LHCN-M2 (cell line): Measurements from ENCODE around the gene CASZ1. TPM values are rescaled to one million over a fixed set of nuclear protein-coding genes. Genes with fewer than 3 reads are reported as not detected.

Source experiments
- DNase-seq: peaks from one replicate; pipeline ENCODE4 v3.0.0-alpha.2; 2012; ENCODE audit warnings: low read depth
- total RNA-seq: library from RNA; depleted of rRNA; stranded (reverse); fragments of >200 nt; gene quantifications from 2 replicates; pipeline ENCODE4 v1.2.3, GENCODE V29; 2014

CASZ1 gene
- total RNA-seq, 1 experiment from 2014 or later: 0.11 TPM

DNA sequence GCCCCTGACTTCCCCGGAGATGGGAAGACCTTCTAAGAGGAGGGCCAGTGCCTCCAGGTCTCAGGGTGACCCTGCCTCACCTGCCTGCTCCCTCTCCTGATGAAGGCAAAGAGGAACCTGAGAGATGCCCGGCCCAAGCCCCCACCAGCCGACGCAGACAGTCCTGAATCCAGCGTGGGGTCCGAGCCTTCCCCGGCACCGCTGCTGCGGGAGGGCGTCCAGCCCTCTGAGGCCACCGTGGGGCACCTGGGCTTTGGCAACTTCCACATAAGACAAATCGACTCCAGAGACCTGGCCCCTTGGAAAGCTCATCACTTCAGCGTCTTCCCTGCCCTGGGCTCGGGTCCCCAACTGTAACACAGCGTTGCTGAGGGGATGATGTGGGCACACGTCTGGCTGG is 122.2 kb downstream of the CASZ1 start:
- no peak for DNase-seq

GRCh38 chr1:10673109-10673711 is 123.2 kb downstream of the CASZ1 start:
- no peak for DNase-seq

DNA sequence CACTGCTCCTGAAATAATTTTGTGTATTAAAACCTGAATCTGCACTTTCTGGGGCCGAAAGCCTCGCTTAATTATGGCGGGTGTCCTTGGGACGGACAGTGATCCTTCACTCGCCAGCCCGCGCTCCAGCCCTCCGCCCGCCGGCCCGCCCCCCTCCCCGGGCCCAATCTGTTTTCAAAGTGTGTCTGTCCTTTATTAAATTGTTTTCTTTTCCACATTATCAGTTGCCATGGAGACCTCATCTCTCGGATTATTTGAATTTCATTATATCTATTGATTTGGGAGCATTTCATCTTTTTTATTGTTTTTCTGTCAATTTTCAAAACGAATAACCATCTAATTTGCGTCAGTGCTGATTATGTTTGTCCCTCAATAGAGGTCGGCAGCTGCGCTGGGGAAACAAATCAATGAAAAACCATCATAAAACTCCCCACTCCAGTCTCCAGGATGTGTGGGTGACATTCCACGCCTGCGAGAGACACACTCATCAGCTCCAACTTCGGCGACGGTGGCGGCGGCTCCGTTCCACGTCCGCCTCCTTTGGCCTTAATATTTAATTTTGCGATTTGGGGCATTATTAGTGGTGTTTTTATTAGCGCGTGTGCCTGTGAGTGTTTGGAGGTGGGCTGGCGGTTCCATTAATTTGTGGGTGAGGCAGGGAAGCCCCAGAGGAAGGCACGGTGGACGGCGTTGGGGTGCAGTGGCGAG is 123.9 kb downstream of the CASZ1 start:
- no peak for DNase-seq

DNA sequence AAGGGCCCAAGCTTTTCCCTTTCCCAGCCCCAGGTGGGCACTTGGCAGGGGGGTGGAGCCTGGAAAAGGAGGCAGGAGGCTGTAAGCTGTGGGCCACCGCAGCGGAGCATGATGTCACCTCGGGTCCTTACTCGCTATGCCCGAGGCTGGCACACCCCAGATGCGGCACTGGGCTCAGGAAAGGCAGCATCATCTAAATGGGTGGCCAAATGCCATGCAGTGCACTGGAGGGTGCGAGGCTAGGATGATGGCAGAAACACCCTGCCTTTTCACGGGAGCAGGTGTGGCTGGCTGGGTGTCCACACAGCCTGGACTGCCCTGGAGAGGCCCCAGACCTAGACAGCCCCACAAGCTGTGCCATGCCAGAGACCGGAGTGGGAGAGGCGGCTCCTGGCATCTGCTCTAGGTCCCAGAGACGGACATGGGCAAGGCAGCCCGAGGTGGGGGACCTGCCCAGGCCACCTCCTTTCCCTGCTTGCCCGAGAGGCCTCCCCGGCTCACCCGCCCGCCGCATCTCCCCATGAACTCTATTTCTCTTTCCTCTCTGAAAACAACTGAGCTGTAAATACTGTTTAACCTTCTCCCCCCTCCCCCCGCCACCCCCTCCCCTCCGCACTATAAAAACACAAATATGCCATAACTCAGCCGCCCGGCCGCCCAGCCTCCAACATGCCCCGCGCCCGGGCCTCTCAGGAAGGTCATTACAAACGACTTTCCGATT is 124.7 kb downstream of the CASZ1 start:
- no peak for DNase-seq

- no peak for DNase-seq
Measured at GRCh38 chr1:10671090-10671489, 125.4 kb downstream of the CASZ1 start.

DNA sequence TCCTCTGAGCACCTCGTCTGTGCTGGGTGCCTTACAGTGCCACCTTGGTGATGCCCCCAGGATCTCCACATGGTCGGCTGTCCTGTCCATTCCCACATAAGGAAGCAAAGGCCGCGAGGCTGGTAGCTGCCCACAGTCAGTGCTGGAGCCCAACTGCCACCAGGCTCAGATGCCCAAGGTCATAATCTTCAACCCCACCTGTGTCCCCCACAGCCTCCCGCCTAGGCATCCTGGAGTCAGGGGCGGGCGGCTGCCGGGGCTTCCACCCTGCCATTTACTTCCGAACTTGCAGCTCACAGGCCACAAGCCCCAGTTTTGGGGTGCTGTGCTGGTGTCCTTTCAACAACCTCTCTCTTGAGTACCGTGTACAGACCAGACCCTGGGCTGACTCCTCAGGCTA is 126.3 kb downstream of the CASZ1 start:
- DNase-seq: no peak

- no peak for DNase-seq
Measured at GRCh38 chr1:10669570-10669969, 126.9 kb downstream of the CASZ1 start.

DNA sequence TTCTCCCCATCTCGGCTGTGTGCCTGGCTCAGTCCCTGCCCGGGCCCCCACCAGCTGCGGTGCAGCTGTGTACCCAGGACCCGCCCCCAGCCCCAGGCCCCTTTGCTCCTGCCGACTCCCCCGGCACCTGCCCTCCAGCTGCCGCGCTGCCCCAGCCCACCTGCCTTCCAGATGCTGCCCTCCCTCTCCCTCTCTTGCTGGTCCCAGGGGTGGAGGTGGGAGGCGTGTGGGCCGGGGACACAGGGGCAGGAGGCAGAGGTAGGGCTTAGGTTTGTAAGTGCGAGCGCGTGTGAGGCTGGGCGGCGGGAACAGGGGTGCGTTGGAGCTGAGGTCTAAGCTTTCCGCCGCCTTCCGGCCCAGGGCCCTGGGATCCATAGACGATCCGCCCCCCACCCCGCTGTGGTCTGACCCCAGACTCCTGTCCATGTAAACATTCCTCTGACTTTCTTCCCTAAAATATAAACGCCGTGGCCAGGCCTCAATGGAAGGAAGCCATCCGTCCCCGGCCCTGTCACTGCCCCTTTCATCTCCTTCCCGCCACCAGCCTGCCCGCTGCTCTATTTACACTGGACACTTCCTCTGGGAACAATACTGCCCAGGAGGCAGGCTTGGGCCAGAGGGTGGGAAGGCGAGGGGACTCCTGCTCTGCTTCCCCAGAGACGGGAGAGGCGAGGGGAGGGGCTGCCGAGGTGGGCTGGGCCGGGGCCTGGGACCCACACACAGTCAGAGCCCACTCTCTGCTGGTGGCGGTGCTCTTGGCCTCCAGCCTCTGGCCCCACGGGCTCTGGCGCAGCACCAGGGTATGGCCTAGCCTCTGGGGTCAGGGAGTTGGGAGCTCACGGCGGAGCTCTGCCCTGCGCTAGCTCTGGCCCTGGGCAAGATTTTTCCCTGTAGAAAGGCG is 128.3 kb downstream of the CASZ1 start:
- no peak for DNase-seq

DNA sequence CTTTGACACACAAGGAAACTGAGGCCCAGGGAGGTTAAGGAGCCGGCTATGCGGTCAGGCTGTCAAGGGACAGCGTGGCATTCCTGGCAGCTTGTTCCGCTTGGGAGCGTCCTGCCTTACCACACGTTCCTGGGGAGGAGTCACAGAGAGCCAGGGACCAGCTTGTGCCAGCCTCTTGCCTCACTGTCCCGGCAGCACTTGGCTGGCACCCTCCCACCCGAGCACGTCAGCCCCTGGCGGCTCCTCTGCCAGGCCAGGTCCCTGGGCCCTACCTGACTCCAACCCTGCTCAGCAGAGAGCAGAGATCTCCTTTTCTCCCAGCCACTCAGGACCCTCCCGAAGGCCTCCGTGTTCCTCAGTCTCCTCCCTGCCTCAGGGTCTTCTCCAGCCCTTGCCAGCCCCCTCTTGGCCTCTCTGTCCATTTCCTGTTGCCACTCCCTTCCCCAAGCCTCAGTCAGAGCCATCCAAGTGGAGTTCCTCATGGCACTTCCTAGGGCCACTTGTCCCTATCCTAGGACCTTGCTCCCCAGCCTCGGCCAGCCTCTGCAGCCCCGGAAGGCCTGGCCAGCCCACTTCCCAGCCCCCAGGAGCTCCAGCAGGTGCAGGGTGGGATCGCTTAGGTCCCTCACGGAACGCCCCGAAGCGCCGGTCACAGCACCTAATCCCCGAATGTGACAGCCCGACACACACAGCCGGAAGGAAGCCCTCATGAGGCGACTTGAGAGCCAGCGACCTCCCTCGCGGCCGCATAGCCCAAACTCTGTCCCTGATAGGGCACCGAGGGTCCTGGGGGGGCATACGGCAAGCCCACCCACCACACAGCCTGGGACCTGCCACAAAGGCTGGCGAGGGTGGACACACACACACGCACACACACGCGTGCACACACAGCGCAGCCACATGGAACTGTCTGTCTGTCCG is 130.3 kb downstream of the CASZ1 start:
- no peak for DNase-seq

DNA sequence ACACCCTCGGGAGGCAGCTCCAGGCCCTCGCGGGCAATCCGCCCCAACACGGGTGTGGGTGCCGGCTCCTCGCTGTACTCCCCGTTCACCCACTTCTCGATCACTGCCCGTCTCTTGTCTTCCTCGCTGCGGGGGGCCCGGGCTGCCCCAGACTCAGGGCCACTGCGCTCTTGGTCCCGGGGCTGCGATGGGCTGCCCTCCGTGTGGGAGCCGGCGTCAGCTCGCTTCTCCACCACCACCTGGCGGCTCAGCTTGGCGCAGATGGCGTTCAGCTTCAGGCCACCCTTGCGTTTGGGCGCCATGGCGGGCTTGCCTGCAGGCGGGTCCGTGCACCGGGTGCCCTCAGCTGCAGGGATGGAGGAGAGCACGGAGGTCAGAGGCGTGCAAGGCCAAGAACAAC is 131.2 kb downstream of the CASZ1 start:
- DNase-seq: no peak

- no peak for DNase-seq
Measured at GRCh38 chr1:10664251-10664650, 132.2 kb downstream of the CASZ1 start.

GRCh38 chr1:10663678-10664035 is 132.8 kb downstream of the CASZ1 start:
- no peak for DNase-seq

GRCh38 chr1:10662824-10663677 is 133.4 kb downstream of the CASZ1 start:
- DNase-seq: no peak

DNA sequence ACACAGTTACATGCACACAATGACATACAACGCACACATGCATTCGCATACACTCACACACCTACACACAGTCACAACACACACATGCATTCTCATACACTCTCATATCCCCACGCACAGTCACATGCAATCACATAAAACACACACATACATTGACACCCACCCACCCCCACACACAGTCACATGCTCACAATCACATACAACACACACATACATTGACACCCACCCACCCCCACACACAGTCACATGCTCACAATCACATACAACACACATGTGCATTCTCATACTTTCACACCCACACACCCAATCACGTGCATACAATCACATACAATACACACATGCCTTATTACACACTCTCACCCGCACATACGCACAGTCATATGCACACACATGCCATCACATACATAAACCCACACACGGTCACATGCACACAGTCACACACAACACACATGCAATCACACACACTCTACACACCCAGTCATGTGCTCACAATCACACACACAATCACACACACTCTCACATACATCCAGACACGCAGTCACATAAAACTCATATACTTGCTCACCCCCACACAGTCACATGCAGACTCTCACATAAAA is 134.3 kb downstream of the CASZ1 start:
- no peak for DNase-seq

DNA sequence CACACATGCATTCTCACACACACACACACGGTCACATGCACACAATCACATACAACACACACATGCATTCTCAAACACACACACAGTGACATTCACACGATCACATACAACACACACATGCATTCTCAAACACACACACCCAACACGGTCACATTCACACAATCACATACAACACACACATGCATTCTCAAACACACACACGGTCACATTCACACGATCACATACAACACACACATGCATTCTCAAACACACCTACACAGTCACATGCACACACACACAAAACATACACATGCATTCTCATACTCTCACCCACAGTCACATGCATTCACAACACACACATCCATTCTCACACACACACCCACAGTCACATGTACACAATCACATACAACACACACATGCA is 135.0 kb downstream of the CASZ1 start:
- DNase-seq: no peak

- no peak for DNase-seq
Measured at GRCh38 chr1:10659646-10660540, 136.6 kb downstream of the CASZ1 start.

GRCh38 chr1:10659218-10659617 is 137.2 kb downstream of the CASZ1 start:
- DNase-seq: no peak

DNA sequence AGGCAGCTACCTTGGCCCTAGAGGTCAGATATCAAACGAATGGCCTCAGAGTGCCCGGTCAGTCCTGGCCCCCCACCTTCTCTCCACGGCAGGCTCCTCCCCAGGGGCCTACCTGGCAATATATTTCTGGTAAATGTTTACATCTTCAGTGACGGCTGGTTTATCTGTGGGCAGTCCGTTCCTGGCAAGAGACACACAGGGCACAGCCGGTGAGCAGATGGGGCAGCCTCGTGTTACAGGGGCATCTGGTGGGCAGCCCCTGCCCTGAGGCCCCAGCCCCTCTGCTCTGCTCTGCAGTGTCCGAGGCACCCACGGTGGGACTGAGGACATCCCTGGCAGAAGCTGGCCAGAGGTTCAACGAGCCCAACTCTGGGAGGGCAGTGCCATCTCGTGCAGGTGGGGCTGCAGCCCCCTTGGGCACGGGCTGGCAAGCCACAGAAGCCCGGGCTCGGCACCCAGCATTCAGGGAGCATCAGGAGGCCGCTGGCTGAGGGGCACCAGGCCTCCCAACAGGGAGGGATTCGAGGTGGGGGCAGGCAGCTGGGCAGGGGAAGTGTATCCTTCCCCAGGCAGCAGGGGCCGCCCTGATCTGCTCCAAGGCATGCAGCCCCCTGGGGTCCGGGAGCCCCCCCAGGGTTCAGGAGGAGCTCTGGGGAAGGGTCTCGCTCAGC is 137.9 kb downstream of the CASZ1 start:
- no peak for DNase-seq
